ENCODE measurements around the gene EEF1A2.

GRCh38 chr20:63456429-63457284 lies 42.2 kb downstream of the EEF1A2 start:
- TF ChIP-seq CTCF (IDR thresholded peaks at IDR 0.05): no peak
- no peak for TF ChIP-seq POLR2A (IDR thresholded peaks at IDR 0.05)

Measured in uterus (tissue), 2 donors.